GM18868 (cell line): ENCODE results near the gene AP2S1.
A peak's percentile ranks its signal among the peaks of the same experiment; 100 is the strongest.
"Not testable (repeated sequence)": the region's sequence is repeated elsewhere in the genome, so short reads cannot be mapped to it uniquely, and the experiment has no call there.

Experiments
- ATAC-seq: cut with Tn5 transposase; IDR thresholded peaks from one replicate; pipeline ENCODE4 v1.9.1; 2021; ENCODE audit warnings: mild to moderate bottlenecking, moderate library complexity; ENCODE audit not compliant: unreplicated experiment

Gene AP2S1

DNA sequence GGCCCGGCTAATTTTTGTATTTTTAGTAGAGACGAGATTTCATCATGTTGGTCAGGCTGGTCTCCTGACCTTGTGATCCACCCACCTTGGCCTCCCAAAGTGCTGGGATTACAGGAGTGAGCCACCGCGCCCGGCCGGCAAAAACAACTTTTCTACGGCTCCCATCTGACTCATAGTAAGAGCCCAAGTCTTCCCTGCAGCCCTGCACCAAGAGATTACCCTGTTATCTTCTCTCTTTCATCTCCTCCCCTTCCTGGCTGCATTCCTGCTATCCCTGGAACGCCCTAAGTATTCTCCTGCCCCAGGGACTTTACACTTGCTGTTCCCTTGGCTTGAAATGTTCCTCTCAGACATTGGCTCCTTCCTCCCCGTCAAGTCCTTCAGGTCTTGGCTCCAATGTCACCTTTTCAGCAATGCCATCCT is 6.6 kb downstream of the AP2S1 start:
- ATAC-seq = no peak

GRCh38 chr19:46842791-46843190 is 7.9 kb downstream of the AP2S1 start:
- ATAC-seq = no peak

DNA sequence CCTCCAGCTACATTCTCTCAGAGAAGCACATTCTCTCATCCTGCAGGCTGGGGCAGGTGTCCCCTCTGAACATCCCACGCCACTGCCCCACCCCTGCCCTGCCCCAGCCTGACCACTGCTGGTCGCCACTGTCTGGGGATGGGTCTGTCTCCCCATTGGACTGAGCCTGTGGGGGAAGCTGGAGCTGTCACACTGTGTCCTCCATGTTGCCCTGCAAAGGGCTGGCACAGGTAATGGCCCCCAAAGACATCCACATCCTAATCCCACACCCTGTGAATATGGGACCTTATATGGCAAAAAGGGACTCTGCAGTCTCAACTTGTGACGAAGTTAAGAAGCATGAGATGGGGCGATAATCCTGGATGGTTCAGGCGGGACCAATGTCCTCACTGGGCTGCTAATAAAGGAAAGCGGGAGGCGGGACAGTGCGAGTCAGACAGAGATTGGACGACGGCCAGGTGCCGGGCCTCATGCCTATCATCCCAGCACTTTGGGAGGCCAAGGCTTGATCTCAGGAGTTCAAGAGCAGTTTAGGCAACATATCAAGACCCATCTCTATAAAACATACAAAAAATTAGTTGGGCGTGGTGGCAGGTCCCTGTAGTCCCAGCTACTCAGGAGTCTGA is 9.1 kb downstream of the AP2S1 start:
- no peak for ATAC-seq

DNA sequence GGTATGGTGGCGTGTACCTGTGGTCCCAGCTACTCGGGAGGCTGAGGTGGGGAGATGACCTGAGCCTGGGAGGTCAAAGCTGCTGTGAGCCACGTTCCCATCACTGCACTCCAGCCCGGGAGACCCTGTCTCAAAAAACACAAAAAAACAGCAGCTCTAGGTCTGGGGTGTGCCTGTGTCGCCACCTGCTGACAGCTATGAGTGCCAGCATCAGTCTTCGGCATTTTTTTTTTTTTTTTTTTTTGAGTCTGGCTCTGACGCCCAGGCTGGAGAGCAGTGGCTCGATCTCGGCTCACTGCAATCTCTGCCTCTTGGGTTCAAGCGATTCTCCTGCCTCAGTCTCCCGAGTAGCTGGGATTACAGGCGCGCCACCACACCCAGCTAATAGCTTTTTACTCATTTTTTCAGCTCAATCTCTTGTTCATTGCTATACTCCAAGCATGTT is 10.1 kb downstream of the AP2S1 start:
- no peak for ATAC-seq

GRCh38 chr19:46839752-46840497 is 10.7 kb downstream of the AP2S1 start:
- no peak for ATAC-seq

GRCh38 chr19:46838160-46838559 is 12.5 kb downstream of the AP2S1 start:
- ATAC-seq = no peak

- no peak for ATAC-seq
These were observed 15.7 kb downstream of the AP2S1 start for GRCh38 chr19:46834984-46835383.

DNA sequence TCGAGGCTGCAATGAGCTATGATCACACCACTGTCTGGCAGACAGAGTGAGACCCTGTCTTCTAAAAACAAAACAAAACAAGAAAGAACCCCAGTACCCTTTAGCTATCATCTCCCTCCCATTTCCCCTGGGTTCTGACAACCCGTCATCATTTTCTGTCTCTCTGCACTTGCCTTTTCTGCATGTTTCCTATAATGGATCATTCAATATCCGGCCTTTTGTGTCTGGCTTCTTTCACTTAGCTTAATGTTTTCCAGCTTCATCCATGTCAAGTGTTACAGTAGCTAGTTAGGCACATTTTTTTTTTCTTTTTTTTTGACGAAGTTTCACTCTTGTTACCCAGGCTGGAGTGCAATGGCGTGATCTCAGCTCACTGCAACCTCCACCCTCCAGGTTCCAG is 16.5 kb downstream of the AP2S1 start:
- no peak for ATAC-seq

DNA sequence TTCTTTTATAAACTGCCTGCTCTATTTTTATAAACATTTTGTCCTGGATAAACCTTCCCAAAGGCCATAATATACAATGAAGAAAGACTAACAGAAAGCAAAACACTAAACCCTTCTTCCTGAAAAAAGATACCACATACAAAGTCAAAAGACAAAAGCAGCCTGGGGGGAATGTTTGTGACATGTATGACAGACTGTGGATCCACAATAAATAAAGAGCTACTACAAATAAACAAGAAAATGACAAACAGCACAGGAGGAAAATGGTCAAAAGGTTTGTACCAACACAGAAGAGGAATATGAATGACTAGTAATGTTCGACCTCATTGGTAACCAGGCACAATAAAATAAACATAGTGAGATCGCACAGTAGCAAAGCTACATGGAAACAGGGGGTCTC is 19.8 kb downstream of the AP2S1 start:
- ATAC-seq = no peak

- no peak for ATAC-seq
These were observed 22.2 kb downstream of the AP2S1 start for GRCh38 chr19:46828484-46828883.

GRCh38 chr19:46825731-46826055 is 25.0 kb downstream of the AP2S1 start:
- ATAC-seq = no peak

GRCh38 chr19:46824890-46825730 is 25.5 kb downstream of the AP2S1 start:
- no peak for ATAC-seq

GRCh38 chr19:46823049-46823448 is 27.6 kb downstream of the AP2S1 start:
- no peak for ATAC-seq

GRCh38 chr19:46822410-46822787 is 28.2 kb downstream of the AP2S1 start:
- ATAC-seq = not testable (repeated sequence)

DNA sequence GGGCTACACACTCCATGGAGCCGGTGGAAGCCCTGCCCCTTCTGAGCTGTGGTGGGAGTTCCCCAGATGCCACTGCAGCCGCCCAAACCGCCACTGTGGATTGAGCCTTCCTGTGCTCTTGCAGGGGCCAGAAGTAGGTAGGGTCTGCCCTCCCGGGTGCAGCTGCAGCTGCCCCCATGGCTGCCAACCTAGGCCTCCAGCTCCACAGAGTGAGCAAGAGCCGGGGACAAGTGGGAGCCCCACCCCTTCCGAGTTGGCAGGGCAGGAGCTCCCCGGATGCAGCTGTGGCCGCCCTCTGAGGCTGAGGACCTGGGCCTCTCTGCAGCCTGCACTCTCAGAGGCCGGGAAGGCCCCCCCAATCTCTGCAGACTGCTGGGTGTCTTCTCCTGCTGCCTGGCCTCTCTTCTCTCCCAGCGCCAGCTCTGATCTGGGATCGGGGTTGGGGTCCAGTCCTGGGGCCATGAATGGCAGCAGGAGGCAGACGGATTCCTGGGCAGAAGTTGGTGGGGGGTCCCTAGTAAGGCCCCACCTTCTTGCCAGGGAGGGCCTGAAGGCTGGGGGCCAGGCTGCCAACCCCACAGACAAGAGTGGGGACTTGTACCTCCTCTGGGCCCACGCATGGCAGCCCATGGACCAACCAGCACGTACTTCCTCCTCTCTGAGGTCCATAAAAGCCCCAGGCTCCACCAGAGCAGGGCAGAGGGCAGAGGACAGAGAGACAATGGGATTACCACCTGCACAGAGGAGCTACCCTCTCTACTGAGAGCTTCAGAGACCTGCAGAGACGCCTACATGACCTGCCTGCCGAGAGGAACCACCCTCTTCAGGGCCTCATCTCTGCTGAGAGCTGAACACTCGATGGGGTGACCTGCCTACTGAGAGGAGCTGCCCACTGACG is 28.9 kb downstream of the AP2S1 start:
- peak; percentile 40 for ATAC-seq

GRCh38 chr19:46818812-46819211 is 31.8 kb downstream of the AP2S1 start:
- ATAC-seq = no peak

DNA sequence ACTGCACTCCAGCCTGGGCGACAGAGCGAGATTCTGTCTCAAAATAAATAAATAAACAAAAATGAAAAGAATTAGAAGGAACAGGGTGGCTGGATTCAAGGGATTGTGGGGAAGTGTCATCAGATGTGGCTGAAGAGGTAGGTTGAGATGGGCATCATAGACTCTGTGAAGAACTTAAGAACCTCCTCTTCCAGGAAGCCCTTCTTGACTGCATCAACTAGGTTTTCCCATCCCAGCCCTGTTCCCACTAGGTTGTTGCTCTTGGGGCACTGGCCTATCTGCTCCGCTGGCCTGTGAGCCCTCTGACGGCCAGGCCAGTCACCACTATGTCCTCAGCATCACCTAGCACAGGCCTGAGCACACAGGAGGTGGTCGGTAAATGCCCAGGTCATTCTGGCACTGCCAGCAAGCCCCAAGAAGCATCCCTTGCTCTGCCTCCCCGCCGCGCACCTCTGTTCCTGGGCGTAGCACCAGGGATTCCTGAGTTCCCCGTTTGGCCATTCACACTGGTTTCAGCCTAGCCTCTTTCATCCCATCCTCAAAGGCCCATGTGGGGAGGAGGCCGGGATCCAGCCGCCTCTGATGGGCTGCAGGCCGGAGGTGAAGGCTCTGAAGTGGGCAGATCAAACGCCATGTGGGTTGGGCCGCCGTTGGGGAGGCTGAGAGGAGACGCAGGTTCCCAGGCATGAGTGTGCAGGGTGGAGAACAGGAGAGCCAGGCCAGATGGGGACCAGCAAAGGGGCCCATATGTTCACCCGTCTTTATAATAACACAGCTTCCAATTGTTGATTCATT is 34.6 kb downstream of the AP2S1 start:
- ATAC-seq = no peak

- ATAC-seq = no peak
These were observed 36.7 kb downstream of the AP2S1 start for GRCh38 chr19:46813839-46814358.

DNA sequence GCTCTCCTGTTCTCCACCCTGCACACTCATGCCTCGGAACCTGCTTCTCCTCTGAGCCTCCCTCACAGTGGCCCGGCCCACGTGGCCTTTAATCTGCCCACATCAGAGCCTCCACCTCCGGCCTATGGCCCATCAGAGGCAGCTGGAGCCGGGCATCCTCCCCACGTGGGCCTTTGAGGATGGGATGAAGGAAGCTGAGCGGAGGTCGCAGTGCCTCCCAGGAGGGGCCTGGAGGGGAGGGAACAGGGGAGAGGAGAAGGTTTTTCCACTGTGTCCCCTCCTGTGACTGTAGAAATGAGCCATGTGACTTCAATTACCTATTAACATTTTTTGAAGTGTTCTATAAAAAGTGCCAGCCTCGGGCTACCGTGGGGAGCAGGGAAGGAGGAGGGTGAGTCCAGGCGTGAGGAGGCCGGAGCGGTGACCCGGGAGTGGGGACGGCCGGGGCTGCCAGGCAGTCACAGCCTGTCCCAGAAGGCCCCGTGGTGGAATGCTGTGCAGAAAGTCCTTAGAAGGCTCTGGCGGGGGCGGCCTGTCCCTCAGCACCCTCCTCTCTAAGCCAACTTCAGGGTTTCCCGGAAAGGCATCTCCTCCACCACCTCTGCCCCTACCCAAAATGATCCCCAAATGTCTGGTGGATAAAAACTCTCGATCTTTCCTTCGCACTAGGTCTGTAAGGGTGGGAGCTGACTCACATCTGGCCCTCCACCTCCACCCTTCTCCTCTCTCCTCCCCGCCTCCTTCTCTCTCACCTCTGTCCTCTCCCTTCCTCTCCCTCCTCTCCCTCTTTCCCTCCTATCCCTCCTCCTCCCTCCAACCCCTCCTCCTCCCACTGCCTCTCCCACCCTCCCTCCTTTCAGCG is 37.4 kb downstream of the AP2S1 start:
- ATAC-seq = no peak
